Raji (cell line): Measurements from ENCODE around the gene SERPINB6.

Experiments used
- POLR2A ChIP-seq: IDR thresholded peaks from 2 replicates; pipeline ENCODE4 v1.6.1; 2011; ENCODE audit warnings: low read depth, low read length, control low read depth; ENCODE audit not compliant: insufficient read depth

Gene SERPINB6

GRCh38 chr6:2971420-2972218 lies at the start of gene SERPINB6:
TSS of gene SERPINB6 (minus strand) at chr6:2971567. CDS start at chr6:2959332, 12,235 bp downstream.
- TF ChIP-seq POLR2A = no peak

- no peak for TF ChIP-seq POLR2A
Observed at GRCh38 chr6:3019749-3020320, 48.5 kb upstream of the SERPINB6 start.

- TF ChIP-seq POLR2A = no peak
Observed at GRCh38 chr6:3019065-3019464, 47.7 kb upstream of the SERPINB6 start.

GRCh38 chr6:3017304-3017703 lies 45.9 kb upstream of the SERPINB6 start:
- no peak for TF ChIP-seq POLR2A

GRCh38 chr6:3016473-3017280 lies 45.3 kb upstream of the SERPINB6 start:
- TF ChIP-seq POLR2A = no peak

GRCh38 chr6:3015144-3015543 lies 43.8 kb upstream of the SERPINB6 start:
- no peak for TF ChIP-seq POLR2A

- TF ChIP-seq POLR2A = no peak
Observed at GRCh38 chr6:3014675-3015066, 43.3 kb upstream of the SERPINB6 start.

GRCh38 chr6:3013901-3014674 lies 42.7 kb upstream of the SERPINB6 start:
- no peak for TF ChIP-seq POLR2A

GRCh38 chr6:3013486-3013885 lies 42.1 kb upstream of the SERPINB6 start:
- no peak for TF ChIP-seq POLR2A

GRCh38 chr6:3011592-3011991 lies 40.2 kb upstream of the SERPINB6 start:
- no peak for TF ChIP-seq POLR2A

GRCh38 chr6:3011158-3011557 lies 39.8 kb upstream of the SERPINB6 start:
- no peak for TF ChIP-seq POLR2A

- TF ChIP-seq POLR2A = no peak
Observed at GRCh38 chr6:3009930-3010329, 38.6 kb upstream of the SERPINB6 start.

GRCh38 chr6:3007571-3007970 lies 36.2 kb upstream of the SERPINB6 start:
- no peak for TF ChIP-seq POLR2A

- TF ChIP-seq POLR2A = no peak
Observed at GRCh38 chr6:3006476-3006875, 35.1 kb upstream of the SERPINB6 start.

- no peak for TF ChIP-seq POLR2A
Observed at GRCh38 chr6:3005874-3006273, 34.5 kb upstream of the SERPINB6 start.

GRCh38 chr6:3005077-3005476 lies 33.7 kb upstream of the SERPINB6 start:
- TF ChIP-seq POLR2A = no peak
